Psoas muscle (tissue), 8 donors: ENCODE results near the gene ETS1. TPM values are rescaled to one million over a fixed set of nuclear protein-coding genes. Genes with fewer than 3 reads are reported as not detected.

Source experiments
- ATAC-seq, 4 donors: fragments of 200-7000 bp; cut with Tn5 transposase; one replicate each; pipeline ENCODE4 v1.9.1; 2020; ENCODE audit warnings: moderate library complexity in 3 of 4, mild to moderate bottlenecking in 2 of 4
- DNase-seq, 2 donors: peaks; one replicate each; pipeline ENCODE4 v3.0.0-alpha.2; 2020
- H3K27ac ChIP-seq: fragments of 200-600 bp; one replicate; pipeline ENCODE4 v1.8.0; 2022
- H3K27me3 ChIP-seq, 3 donors: fragments of 200-600 bp in 1 of 3; one replicate each; pipeline versions ENCODE4 v1.6.1 to v1.8.0; 2013 to 2022; ENCODE audit warnings: low read length in 2 of 3, mild to moderate bottlenecking in 2 of 3, moderate library complexity in 1 of 3; ENCODE audit not compliant: insufficient read depth in 3 of 3
- H3K36me3 ChIP-seq, 2 donors: fragments of 200-600 bp in 1 of 2; one replicate each; pipeline versions ENCODE4 v1.6.1 to v1.8.0; 2013 to 2022; ENCODE audit warnings: low read depth in 1 of 2, mild to moderate bottlenecking in 1 of 2, moderate library complexity in 1 of 2; ENCODE audit not compliant: insufficient read depth in 1 of 2
- H3K4me1 ChIP-seq: fragments of 200-600 bp; one replicate; pipeline ENCODE4 v1.8.0; 2022
- H3K4me3 ChIP-seq: fragments of 200-600 bp; one replicate; pipeline ENCODE4 v1.8.0; 2022; ENCODE audit warnings: mild to moderate bottlenecking
- H3K9me3 ChIP-seq: fragments of 200-600 bp; one replicate; pipeline ENCODE4 v1.8.0; 2022
- CTCF ChIP-seq: fragments of 200-600 bp; IDR thresholded peaks from one replicate; pipeline ENCODE4 v1.8.0; 2022; ENCODE audit warnings: antibody characterized with exemption
- WGBS, 3 donors: extraction: QIAGEN DNeasy Blood & Tissue Kit; methylation state at CpG; one replicate each; pipeline versions ENCODE4 v1.1.6 to v1.1.7; 2013; 5-methylcytosine and 5-hydroxymethylcytosine counted together
- intact Hi-C, 2 donors: fragments of 100-400 bp; cut with DNase I; formaldehyde crosslinking; loops; one replicate each; pipeline versions ENCODE4 v1.11.0 to v1.14.2; 2022
- polyA plus RNA-seq, 3 donors: library from polyadenylated mRNA; stranded (reverse); fragments of 200-250 nt; gene quantifications; one replicate each; pipeline ENCODE4 v1.2.3, GENCODE V29; 2013
- total RNA-seq, 4 donors: library from RNA; stranded (reverse); fragmentation: NEBNext Ultra II Directional in 2 of 4; extraction: Animal tissue kit (Norgen Biotek cat#: 25700) in 2 of 4; gene quantifications; one replicate each; pipeline versions ENCODE4 v1.2.1 to v1.2.4, GENCODE V29; 2021 to 2023
- donor health status: healthy with polysubstance abuse.
- donor health status: DM: no; HTN: no; CAD: no; lungs with moderate emphysema.
- donor health status: Bipolar disorder and iron deficiency.
- donor health status: healthy.
- donor health status: DM: yes; HTN: yes; CAD: no.
- donor health status: DM: no; HTN: no; CAD: no.
- donor health status: DM: no; HTN: no; CAD: no.
- donor health status: DM: yes; HTN: yes; CAD: no.

Gene ETS1
- total and polyA plus RNA-seq, 7 donors = 8.5 to 32.4 (median 19.3) TPM

- ATAC-seq = no peak
- Histone ChIP-seq H3K27ac (no peak overlapping the region), H3K4me1 (peaks cover 10% of the 10 kb centered on the region), H3K4me3 (no peak overlapping the region), H3K27me3 (no peaks in the 10 kb centered on the region), H3K36me3 (no peaks in the 10 kb centered on the region), H3K9me3 (no peaks in the 10 kb centered on the region)
- intact Hi-C loops = loop anchor here in 1 of 2 donors (1.0 to 5.0 kb wide), 2 partner anchors 75 to 334 kb away; no protein-coding TSS in a partner anchor
- 80 to 87% (median 82%) methylated on average over 7 of the region's 7 CpGs for WGBS, 3 donors
- DNase-seq = no peak
- TF ChIP-seq CTCF = no peak
Observed at GRCh38 chr11:128627666-128628324, 40.4 kb upstream of the ETS1 start.

- Histone ChIP-seq H3K4me1 (peaks cover 10% of the 10 kb centered on the region), H3K9me3 (no peaks in the 10 kb centered on the region), H3K36me3 (no peaks in the 10 kb centered on the region), H3K4me3 (no peak overlapping the region), H3K27me3 (no peaks in the 10 kb centered on the region), H3K27ac (no peak overlapping the region)
- TF ChIP-seq CTCF = no peak
- 64 to 71% (median 64%) methylated on average over 16 of the region's 16 CpGs for WGBS, 3 donors
- intact Hi-C loops = loop anchor here in 1 of 2 donors (5.0 kb wide), 1 partner anchor 75 kb away; no protein-coding TSS in a partner anchor
- ATAC-seq (no peak), DNase-seq (no peak)
Observed at GRCh38 chr11:128626913-128627665, 39.7 kb upstream of the ETS1 start.

DNA sequence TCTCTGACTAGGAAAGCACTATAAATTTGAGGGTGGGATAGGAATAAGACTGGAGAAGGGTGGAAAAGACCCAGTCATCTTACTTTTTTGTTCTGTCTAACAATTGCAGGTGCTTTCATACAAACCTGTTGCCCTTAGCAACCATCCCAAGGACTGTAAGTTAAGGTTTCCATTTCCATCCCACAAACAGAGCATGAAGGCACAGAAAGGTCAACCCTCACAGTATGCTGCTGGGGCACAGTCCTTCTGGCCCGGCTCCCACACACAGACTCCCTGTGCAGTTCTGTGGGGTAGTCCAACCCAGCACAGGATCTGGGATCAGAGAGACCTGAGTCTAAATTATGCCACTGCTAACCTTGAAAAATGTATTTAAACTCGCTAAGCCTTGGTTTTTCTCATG, 38.4 kb upstream of the ETS1 start:
- H3K9me3 ChIP-seq = no peaks in the 10 kb centered on the region
- no peaks in the 10 kb centered on the region for H3K27me3 ChIP-seq
- 92 to 98% (median 97%) methylated on average over 2 of the region's 2 CpGs for WGBS, 3 donors
- no peak overlapping the region for H3K4me3 ChIP-seq
- H3K36me3 ChIP-seq = no peaks in the 10 kb centered on the region
- peaks cover 7% of the 10 kb centered on the region for H3K4me1 ChIP-seq
- no peak for DNase-seq
- ATAC-seq = no peak
- no peak overlapping the region for H3K27ac ChIP-seq
- intact Hi-C loops = loop anchor here in 1 of 2 donors (5.0 kb wide), 1 partner anchor 73 kb away; no protein-coding TSS in a partner anchor
- no peak for TF ChIP-seq CTCF

DNA sequence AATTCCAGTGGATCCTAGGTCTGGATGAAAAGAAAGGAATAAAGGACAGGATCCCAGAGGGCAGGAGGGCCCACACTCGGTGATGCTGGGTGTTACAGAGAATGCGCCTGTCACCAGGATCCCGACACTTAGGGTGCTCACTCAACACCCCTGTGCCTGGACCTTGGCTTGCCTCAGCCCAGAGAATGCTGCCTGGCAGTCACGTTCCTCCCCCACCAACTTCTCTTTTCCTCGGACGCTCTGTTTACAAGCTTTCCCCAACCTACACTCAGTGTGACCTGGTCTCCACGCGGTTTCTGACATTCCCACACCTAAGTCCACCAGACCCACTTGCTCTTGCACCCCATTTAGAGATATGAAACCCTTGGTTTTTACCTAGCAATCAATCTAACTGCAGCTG, 38.0 kb upstream of the ETS1 start:
- Histone ChIP-seq H3K4me1 (peaks cover 3% of the 10 kb centered on the region), H3K4me3 (no peak overlapping the region), H3K9me3 (no peaks in the 10 kb centered on the region), H3K27me3 (no peaks in the 10 kb centered on the region), H3K36me3 (no peaks in the 10 kb centered on the region), H3K27ac (no peak overlapping the region)
- TF ChIP-seq CTCF = no peak
- ATAC-seq = no peak
- 87 to 93% (median 92%) methylated on average over 8 of the region's 8 CpGs for WGBS, 3 donors
- intact Hi-C loops = loop anchor here in 1 of 2 donors (5.0 kb wide), 1 partner anchor 73 kb away; no protein-coding TSS in a partner anchor
- DNase-seq = no peak
